ENCODE measurements around the gene NTPCR. TPM values are rescaled to one million over a fixed set of nuclear protein-coding genes. Genes with fewer than 3 reads are reported as not detected.

NTPCR gene
- total RNA-seq, 2 experiments from 2014 or later, result 8.5 to 9.3 TPM

DNA sequence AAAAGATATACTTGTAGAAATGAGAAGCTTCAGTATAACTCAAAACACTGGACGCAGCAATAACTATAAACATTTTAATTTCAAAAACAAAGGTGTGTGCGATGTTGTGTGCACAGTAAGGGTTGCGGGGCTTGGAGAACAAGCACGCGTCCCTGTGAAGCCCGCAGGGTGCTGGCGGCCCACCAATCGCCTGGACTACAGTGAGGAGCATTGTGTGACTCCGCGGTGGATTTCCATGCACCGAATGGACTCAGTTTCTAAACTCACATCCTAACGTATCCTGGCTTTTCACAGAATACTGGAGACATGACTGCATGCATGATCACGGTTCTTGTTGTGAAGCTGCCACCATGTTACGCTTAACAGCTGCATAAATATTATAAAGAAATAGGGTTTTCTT, 33.0 kb downstream of the NTPCR start:
- H3K36me3 Mint-ChIP-seq (ENCODE audit: low read depth), result peaks cover 6% of the 10 kb centered on the region
- H3K4me1 ChIP-seq (ENCODE audit: insufficient read depth, low read length), result peaks cover 5% of the 10 kb centered on the region
- CTCF ChIA-PET, result no interaction called here
- H3K27me3 ChIP-seq (ENCODE audit: control insufficient read depth in 1 of 2, insufficient read depth in 2 of 2, low read length in 2 of 2), result no peaks in the 10 kb centered on the region
- H3K27ac ChIP-seq (ENCODE audit: low read depth in 1 of 2, low read length in 2 of 2), result no peak overlapping the region
- intact Hi-C loops (cut with DNase I, micrococcal nuclease), result no loop called here
- no peaks in the 10 kb centered on the region for H3K9me3 ChIP-seq (ENCODE audit: control insufficient read depth in 1 of 2, insufficient read depth in 1 of 2, low read length in 2 of 2)
- no peaks in the 10 kb centered on the region for H3K27me3 Mint-ChIP-seq
- H3K4me1 Mint-ChIP-seq (ENCODE audit: low read depth), result peaks cover 8% of the 10 kb centered on the region
- ATAC-seq (ENCODE audit: poor library complexity) (no peak), DNase-seq (no peak)
- POLR2A ChIA-PET, result interaction anchor here (1.4 kb wide), 1 partner anchor 21 kb away, joined by 3 read pairs; no protein-coding TSS in a partner anchor
- H3K36me3 ChIP-seq (ENCODE audit: insufficient read depth, low read length), result peaks cover 23% of the 10 kb centered on the region
- no peak overlapping the region for H3K27ac Mint-ChIP-seq
- TF ChIP-seq, protein P1, sequence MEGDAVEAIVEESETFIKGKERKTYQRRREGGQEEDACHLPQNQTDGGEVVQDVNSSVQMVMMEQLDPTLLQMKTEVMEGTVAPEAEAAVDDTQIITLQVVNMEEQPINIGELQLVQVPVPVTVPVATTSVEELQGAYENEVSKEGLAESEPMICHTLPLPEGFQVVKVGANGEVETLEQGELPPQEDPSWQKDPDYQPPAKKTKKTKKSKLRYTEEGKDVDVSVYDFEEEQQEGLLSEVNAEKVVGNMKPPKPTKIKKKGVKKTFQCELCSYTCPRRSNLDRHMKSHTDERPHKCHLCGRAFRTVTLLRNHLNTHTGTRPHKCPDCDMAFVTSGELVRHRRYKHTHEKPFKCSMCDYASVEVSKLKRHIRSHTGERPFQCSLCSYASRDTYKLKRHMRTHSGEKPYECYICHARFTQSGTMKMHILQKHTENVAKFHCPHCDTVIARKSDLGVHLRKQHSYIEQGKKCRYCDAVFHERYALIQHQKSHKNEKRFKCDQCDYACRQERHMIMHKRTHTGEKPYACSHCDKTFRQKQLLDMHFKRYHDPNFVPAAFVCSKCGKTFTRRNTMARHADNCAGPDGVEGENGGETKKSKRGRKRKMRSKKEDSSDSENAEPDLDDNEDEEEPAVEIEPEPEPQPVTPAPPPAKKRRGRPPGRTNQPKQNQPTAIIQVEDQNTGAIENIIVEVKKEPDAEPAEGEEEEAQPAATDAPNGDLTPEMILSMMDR (IDR thresholded peaks at IDR 0.05), result no peak
- H3K9me3 Mint-ChIP-seq, result no peaks in the 10 kb centered on the region
- H3K4me3 Mint-ChIP-seq, result no peak overlapping the region
- H3K4me3 ChIP-seq (ENCODE audit: low read length), result no peak overlapping the region

DNA sequence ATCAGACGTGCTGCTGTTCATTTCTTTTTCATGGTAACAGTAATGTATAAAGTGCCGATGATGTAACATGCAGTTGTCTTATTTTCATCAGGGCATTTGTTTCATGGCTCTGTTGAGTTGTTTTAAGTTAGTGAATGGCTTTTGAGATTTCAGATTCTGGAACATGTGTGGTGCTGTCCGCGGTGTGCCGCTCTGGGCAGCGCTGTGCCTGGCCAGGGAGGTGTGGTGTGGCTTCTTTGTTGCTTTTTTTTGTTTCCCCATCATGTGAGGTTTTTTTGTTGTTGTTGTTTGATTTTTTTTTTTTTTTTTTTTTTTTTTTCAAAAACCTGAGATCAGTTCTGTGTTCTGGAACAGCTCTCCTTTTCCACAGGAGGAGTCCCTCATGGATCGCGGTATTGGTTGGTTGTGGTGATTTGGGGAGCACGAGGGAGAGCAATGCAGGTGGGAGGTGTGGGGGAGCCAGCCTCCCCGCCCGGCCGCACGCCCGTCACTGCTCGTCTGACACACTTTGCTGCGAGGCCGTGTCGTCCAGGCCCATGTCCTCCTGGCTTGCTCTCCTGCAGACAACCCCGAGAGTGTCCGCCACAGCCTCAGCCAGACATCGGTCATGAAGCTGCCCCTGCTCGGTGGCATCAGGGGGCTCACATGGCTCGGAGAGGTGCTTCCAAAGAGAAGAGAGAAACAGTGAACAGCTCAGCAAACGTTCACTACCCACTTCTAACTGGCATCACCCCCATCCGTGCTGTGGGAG, 33.6 kb downstream of the NTPCR start:
- ATAC-seq (ENCODE audit: poor library complexity), result no peak
- TF ChIP-seq, protein P1 (IDR thresholded peaks at IDR 0.05), result no peak
- intact Hi-C loops (cut with DNase I, micrococcal nuclease), result no loop called here
- ChIA-PET POLR2A (interaction anchor here (1.4 kb wide), 1 partner anchor 22 kb away, joined by 3 read pairs; no protein-coding TSS in a partner anchor), CTCF (no interaction called here)
- H3K27ac ChIP-seq (ENCODE audit: low read depth in 1 of 2, low read length in 2 of 2), result no peak overlapping the region
- peaks cover 2% of the 10 kb centered on the region for H3K4me1 Mint-ChIP-seq (ENCODE audit: low read depth)
- DNase-seq, result no peak
- H3K36me3 ChIP-seq (ENCODE audit: insufficient read depth, low read length), result peaks cover 23% of the 10 kb centered on the region
- no peak overlapping the region for H3K4me3 Mint-ChIP-seq
- no peaks in the 10 kb centered on the region for H3K27me3 ChIP-seq (ENCODE audit: control insufficient read depth in 1 of 2, insufficient read depth in 2 of 2, low read length in 2 of 2)
- peaks cover 5% of the 10 kb centered on the region for H3K36me3 Mint-ChIP-seq (ENCODE audit: low read depth)
- no peak overlapping the region for H3K27ac Mint-ChIP-seq
- peaks cover under 1% of the 10 kb centered on the region for H3K4me1 ChIP-seq (ENCODE audit: insufficient read depth, low read length)
- no peaks in the 10 kb centered on the region for H3K9me3 ChIP-seq (ENCODE audit: control insufficient read depth in 1 of 2, insufficient read depth in 1 of 2, low read length in 2 of 2)
- H3K27me3 Mint-ChIP-seq, result no peaks in the 10 kb centered on the region
- no peaks in the 10 kb centered on the region for H3K9me3 Mint-ChIP-seq
- H3K4me3 ChIP-seq (ENCODE audit: low read length), result no peak overlapping the region

DNA sequence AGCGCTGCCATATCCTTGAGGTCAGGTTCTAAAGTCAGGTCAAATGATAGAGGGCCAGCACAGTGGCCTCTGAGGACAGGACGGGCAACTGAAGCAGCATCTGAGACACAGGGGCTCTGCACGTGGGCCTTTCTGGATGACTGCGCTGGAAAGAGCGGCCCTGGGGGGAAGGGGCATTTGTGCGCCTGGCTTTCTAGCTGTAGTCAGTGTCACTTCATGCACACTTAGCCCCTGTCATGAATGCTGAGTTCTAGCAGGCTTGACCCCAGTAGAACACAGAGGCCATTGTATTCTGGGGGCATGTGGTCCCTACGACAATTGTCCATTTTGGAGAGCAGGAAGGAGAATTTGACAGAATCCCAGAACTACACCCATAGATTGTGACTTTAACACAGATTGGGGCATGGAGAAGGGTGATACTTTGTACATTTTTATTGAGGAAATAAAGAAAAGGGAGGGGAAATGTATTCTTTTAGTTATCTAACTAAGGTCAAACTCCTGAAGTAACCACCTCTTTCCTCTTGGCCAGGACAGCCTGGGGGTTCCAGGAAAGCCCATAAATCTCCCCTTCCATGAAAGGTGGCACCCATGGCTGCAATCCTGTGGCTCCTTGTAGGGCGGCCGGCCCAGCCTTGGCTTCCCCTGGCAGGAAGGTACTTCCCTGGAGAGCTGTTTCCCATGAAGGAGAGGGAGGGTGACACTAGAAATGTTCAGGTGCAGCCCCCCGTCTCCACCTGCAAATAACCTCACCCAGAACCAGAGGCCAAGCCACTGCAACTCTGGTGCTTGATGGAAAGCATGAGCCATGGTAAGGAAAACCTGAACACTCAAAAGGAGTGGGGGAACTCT, 34.4 kb downstream of the NTPCR start:
- CTCF ChIA-PET, result no interaction called here
- peaks cover 10% of the 10 kb centered on the region for H3K36me3 Mint-ChIP-seq (ENCODE audit: low read depth)
- intact Hi-C loops (cut with DNase I, micrococcal nuclease), result no loop called here
- Histone ChIP-seq H3K27ac (ENCODE audit: low read depth in 1 of 2, low read length in 2 of 2) (no peak overlapping the region), H3K4me1 (ENCODE audit: insufficient read depth, low read length) (no peaks in the 10 kb centered on the region), H3K4me3 (ENCODE audit: low read length) (no peak overlapping the region), H3K27me3 (ENCODE audit: control insufficient read depth in 1 of 2, insufficient read depth in 2 of 2, low read length in 2 of 2) (no peaks in the 10 kb centered on the region), H3K9me3 (ENCODE audit: control insufficient read depth in 1 of 2, insufficient read depth in 1 of 2, low read length in 2 of 2) (no peaks in the 10 kb centered on the region), H3K36me3 (ENCODE audit: insufficient read depth, low read length) (peaks cover 23% of the 10 kb centered on the region)
- no peaks in the 10 kb centered on the region for H3K4me1 Mint-ChIP-seq (ENCODE audit: low read depth)
- TF ChIP-seq, protein P1 (IDR thresholded peaks at IDR 0.05), result no peak
- H3K9me3 Mint-ChIP-seq, result no peaks in the 10 kb centered on the region
- ATAC-seq (ENCODE audit: poor library complexity) (no peak), DNase-seq (no peak)
- no peak overlapping the region for H3K4me3 Mint-ChIP-seq
- H3K27ac Mint-ChIP-seq, result peak overlapping the region; percentile 27
- no peaks in the 10 kb centered on the region for H3K27me3 Mint-ChIP-seq
- POLR2A ChIA-PET, result no interaction called here
